GM12878 (cell line): ENCODE results near the gene IGFBP6. TPM values are rescaled to one million over a fixed set of nuclear protein-coding genes. Genes with fewer than 3 reads are reported as not detected.
"Not testable (repeated sequence)": the region's sequence is repeated elsewhere in the genome, so short reads cannot be mapped to it uniquely, and the experiment has no call there.

ENCODE experiments used
- ATAC-seq: fragments of 200-7000 bp; cut with Tn5 transposase; 3 replicates; pipeline ENCODE4 v1.9.1; 2020; ENCODE audit warnings: mild to moderate bottlenecking, moderate library complexity
- BruUV-seq: library from RNA; stranded (reverse); fragments of 400-500 nt; replicated peaks from 2 replicates; lab custom pipeline; 2021; lab: Mats Ljungman, UMichigan
- CTCF ChIA-PET: fragments of 300-600 bp; sonication (Branson Sonifier 250); formaldehyde crosslinking; extraction: SDS; loops from one replicate; lab custom pipeline; 2021; ENCODE audit warnings: inconsistent platforms; lab: Yijun Ruan, JAX
- POLR2A ChIA-PET: fragments of 350-600 bp; formaldehyde crosslinking; extraction: SDS; loops from one replicate; lab custom pipeline; 2021; ENCODE audit warnings: inconsistent platforms; lab: Charles Lee
- RAD21 ChIA-PET: fragments of 300-600 bp; sonication (Branson Sonifier 250); formaldehyde crosslinking; loops from one replicate; lab custom pipeline; 2023; ENCODE audit warnings: antibody characterized with exemption; ENCODE audit not compliant: unreplicated experiment; lab: Charles Lee
- SMC1A ChIA-PET: fragments of 300-600 bp; sonication (Branson Sonifier 250); formaldehyde crosslinking; loops from one replicate; lab custom pipeline; 2023; ENCODE audit not compliant: unreplicated experiment, uncharacterized antibody; lab: Charles Lee
- DNase-seq: peaks from one replicate; pipeline ENCODE4 v3.0.0-alpha.2; 2011; ENCODE audit warnings: low read depth, low spot score
- FAIRE-seq: peaks from 3 replicates; lab custom pipeline; 2011; peaks lifted over from hg19 to GRCh38; lab: Jason Lieb, UNC
- H2AFZ ChIP-seq: 2 replicates; pipeline ENCODE4 v1.6.0; 2011; ENCODE audit warnings: low read depth, low read length, control low read depth; ENCODE audit not compliant: control insufficient read depth
- H3K27ac ChIP-seq: 2 replicates; pipeline ENCODE4 v1.5.1; 2011; ENCODE audit warnings: control low read depth; ENCODE audit not compliant: control insufficient read depth, insufficient read depth
- H3K27me3 ChIP-seq, 2 experiments: replicated peaks in 1 of 2; 2 replicates each; pipeline versions ENCODE4 v1.6.0 to v1.6.1; 2011; ENCODE audit warnings: low read length in 1 of 2; ENCODE audit not compliant: control insufficient read depth in 2 of 2, insufficient read depth in 2 of 2
- H3K36me3 ChIP-seq, 2 experiments: 2 replicates each; pipeline ENCODE4 v1.5.1; 2011; ENCODE audit warnings: low read length in 1 of 2; ENCODE audit not compliant: control insufficient read depth in 2 of 2, insufficient read depth in 2 of 2
- H3K4me1 ChIP-seq: 2 replicates; pipeline ENCODE4 v1.6.1; 2011; ENCODE audit warnings: mild to moderate bottlenecking, low read length, moderate library complexity, mixed read lengths; ENCODE audit not compliant: control insufficient read depth, insufficient read depth
- H3K4me2 ChIP-seq: 2 replicates; pipeline ENCODE4 v1.6.0; 2011; ENCODE audit warnings: control low read depth; ENCODE audit not compliant: control insufficient read depth, insufficient read depth
- H3K4me3 ChIP-seq: fragments of 200-600 bp; sonication (generic); 2 replicates; pipeline ENCODE4 v1.5.1; 2016
- H3K79me2 ChIP-seq: 2 replicates; pipeline ENCODE4 v1.6.0; 2011; ENCODE audit warnings: low read length; ENCODE audit not compliant: control insufficient read depth, insufficient read depth
- H3K9ac ChIP-seq: 2 replicates; pipeline ENCODE4 v1.8.0; 2011; ENCODE audit warnings: low read length, control low read depth, mixed read lengths; ENCODE audit not compliant: control insufficient read depth, insufficient read depth
- H3K9me3 ChIP-seq: replicated peaks from 3 replicates; pipeline ENCODE4 v1.5.1; 2011; ENCODE audit warnings: mild to moderate bottlenecking, low read length; ENCODE audit not compliant: control insufficient read depth, insufficient read depth
- H4K20me1 ChIP-seq: 2 replicates; pipeline ENCODE4 v1.6.0; 2011; ENCODE audit not compliant: control insufficient read depth, insufficient read depth
- WGBS: methylation state at CpG from one replicate; pipeline ENCODE4 v1.1.6; 2016; ENCODE audit warnings: low lambda C conversion rate; ENCODE audit not compliant: insufficient replicate concordance, insufficient coverage; ENCODE audit errors: missing lambda C conversion rate; 5-methylcytosine and 5-hydroxymethylcytosine counted together
- in situ Hi-C: fragments of 300-500 bp; cut with MboI; formaldehyde crosslinking; loops from 9 replicates; pipeline ENCODE4 v1.14.3; 2018; ENCODE audit warnings: mixed read lengths
- intact Hi-C: fragments of 100-400 bp; cut with micrococcal nuclease; formaldehyde crosslinking; loops from one replicate; pipeline ENCODE4 v1.14.2; 2022; ENCODE audit not compliant: unreplicated experiment
- polyA plus RNA-seq, 11 experiments: library from polyadenylated mRNA; depleted of rRNA in 4 of 11; unstranded in 6 of 11; stranded (reverse) in 5 of 11; fragments of >200 nt; fragmentation: Nextera tagmentation in 4 of 11; fragmentation: Illumina TruSeq in 1 of 11; extraction: Ambion mirVana in 4 of 11; extraction: Trizol in 1 of 11; gene quantifications; 1 replicate in 1 of 11; 2 replicates in 10 of 11; pipeline versions ENCODE4 v1.2.1 to v1.2.3, GENCODE V29; 2011 to 2016; ENCODE audit warnings: inconsistent platforms in 2 of 11, missing spikeins in 2 of 11, low read depth in 1 of 11
- total RNA-seq, 4 experiments: library from RNA; depleted of rRNA in 3 of 4; stranded (reverse); fragments of >200 nt in 3 of 4; fragmentation: Illumina TruSeq in 1 of 4; extraction: Trizol in 1 of 4; gene quantifications; 2 replicates each; pipeline versions ENCODE4 v1.2.1 to v1.2.3, GENCODE V29; 2013 to 2021

Gene IGFBP6
- total and polyA plus RNA-seq, 10 of the 15 experiments (the other 5 are each of a cell fraction or from before 2014, with no cell fraction given) = 0.09 to 0.87 (median 0.56) TPM; not detected in 3

GRCh38 chr12:53094796-53095595, 2.5 kb upstream of the IGFBP6 start:
- CTCF ChIA-PET = interaction anchor here (3.2 to 11.8 kb wide), 2 partner anchors 14 to 28 kb away, joined by 24 to 177 read pairs; partner anchors contain the start of gene SPRYD3
- FAIRE-seq, H2AFZ ChIP-seq, H3K9ac ChIP-seq, H3K27me3 ChIP-seq, H3K36me3 ChIP-seq, DNase-seq, H3K4me3 ChIP-seq, H4K20me1 ChIP-seq, H3K9me3 ChIP-seq, H3K27ac ChIP-seq, H3K4me1 ChIP-seq, in situ Hi-C loops, BruUV-seq, H3K79me2 ChIP-seq, ATAC-seq, H3K4me2 ChIP-seq: not testable (repeated sequence)
- POLR2A ChIA-PET = interaction anchor here (1.3 kb wide), 1 partner anchor 16 kb away, joined by 5 read pairs; the partner anchor contains the start of gene SPRYD3
- intact Hi-C loops = loop anchor here (5.0 kb wide), 1 partner anchor 43 kb away; the partner anchor contains the start of gene TNS2
- SMC1A ChIA-PET = interaction anchor here (0.6 to 1.7 kb wide), 4 partner anchors 16 to 28 kb away, joined by 3 to 13 read pairs (median 4); partner anchors contain the start of gene SPRYD3
- WGBS = 35% methylated on average over 5 of the region's 5 CpGs
- RAD21 ChIA-PET = interaction anchor here (0.6 kb wide), 1 partner anchor 65 kb away, joined by 3 read pairs; no protein-coding TSS in a partner anchor

- ChIA-PET POLR2A (interaction anchor here (0.5 to 1.3 kb wide), 2 partner anchors 16 to 152 kb away, joined by 4 to 5 read pairs; partner anchors contain the start of gene SPRYD3), CTCF (interaction anchor here (3.2 to 11.8 kb wide), 2 partner anchors 14 to 28 kb away, joined by 24 to 177 read pairs; partner anchors contain the start of gene SPRYD3)
- 45% methylated on average over 3 of the region's 3 CpGs for whole genome bisulfite sequencing
- intact Hi-C loops = loop anchor here (5.0 kb wide), 1 partner anchor 43 kb away; the partner anchor contains the start of gene TNS2
- RAD21 ChIA-PET, FAIRE-seq, H3K4me3 ChIP-seq, H3K9ac ChIP-seq, H3K4me1 ChIP-seq, H3K27me3 ChIP-seq, H4K20me1 ChIP-seq, SMC1A ChIA-PET, H3K27ac ChIP-seq, DNase-seq, H3K9me3 ChIP-seq, ATAC-seq, BruUV-seq, H3K79me2 ChIP-seq, H3K4me2 ChIP-seq, H3K36me3 ChIP-seq, in situ Hi-C loops, H2AFZ ChIP-seq: not testable (repeated sequence)
These were observed 1.9 kb upstream of the IGFBP6 start for GRCh38 chr12:53095596-53095895.
